Omental fat pad (tissue), 4 donors: ENCODE data around the gene DGKD. TPM values are rescaled to one million over a fixed set of nuclear protein-coding genes. Genes with fewer than 3 reads are reported as not detected.

Source experiments
- ATAC-seq: fragments of 150-250 bp; one replicate; pipeline ENCODE4 v1.9.1; 2016; ENCODE audit warnings: mild to moderate bottlenecking, moderate library complexity; ENCODE audit not compliant: low FRiP score
- DNase-seq: peaks from one replicate; pipeline ENCODE4 v3.0.0-alpha.2; 2019; ENCODE audit warnings: low spot score
- total RNA-seq, 4 donors: library from RNA; depleted of rRNA; stranded (reverse); fragments of >200 nt; gene quantifications; one replicate each; pipeline ENCODE4 v1.1.0, GENCODE V29; 2016
- TF ChIP-seq, protein P1 (sequence below), 3 donors: fragments of 450-650 bp; IDR thresholded peaks; one replicate each; pipeline ENCODE4 v1.5.1; 2016 to 2017; ENCODE audit warnings: antibody characterized with exemption in 3 of 3, mild to moderate bottlenecking in 3 of 3, moderate library complexity in 2 of 3

The DGKD gene
- total RNA-seq, 4 donors from 2014 or later = 15.3 to 37.5 (median 22.9) TPM

DNA sequence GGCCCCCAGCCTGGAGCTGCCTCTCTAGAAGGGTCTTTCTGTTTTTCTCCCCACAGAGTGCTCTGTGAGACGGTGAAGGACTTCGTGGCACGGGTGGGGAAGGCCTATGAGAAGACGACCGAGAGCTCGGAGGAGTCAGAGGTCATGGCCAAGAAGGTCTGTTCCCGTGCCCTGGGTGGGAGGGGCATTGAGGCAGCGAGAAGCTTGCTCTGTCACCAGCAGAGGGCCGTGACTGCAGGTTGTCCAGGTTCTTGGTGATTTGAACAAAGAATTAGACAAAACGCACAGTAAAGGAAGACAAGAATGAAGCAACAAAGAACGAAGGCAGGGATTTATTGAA lies 93.9 kb downstream of the DGKD start:
- TF ChIP-seq, protein P1, sequence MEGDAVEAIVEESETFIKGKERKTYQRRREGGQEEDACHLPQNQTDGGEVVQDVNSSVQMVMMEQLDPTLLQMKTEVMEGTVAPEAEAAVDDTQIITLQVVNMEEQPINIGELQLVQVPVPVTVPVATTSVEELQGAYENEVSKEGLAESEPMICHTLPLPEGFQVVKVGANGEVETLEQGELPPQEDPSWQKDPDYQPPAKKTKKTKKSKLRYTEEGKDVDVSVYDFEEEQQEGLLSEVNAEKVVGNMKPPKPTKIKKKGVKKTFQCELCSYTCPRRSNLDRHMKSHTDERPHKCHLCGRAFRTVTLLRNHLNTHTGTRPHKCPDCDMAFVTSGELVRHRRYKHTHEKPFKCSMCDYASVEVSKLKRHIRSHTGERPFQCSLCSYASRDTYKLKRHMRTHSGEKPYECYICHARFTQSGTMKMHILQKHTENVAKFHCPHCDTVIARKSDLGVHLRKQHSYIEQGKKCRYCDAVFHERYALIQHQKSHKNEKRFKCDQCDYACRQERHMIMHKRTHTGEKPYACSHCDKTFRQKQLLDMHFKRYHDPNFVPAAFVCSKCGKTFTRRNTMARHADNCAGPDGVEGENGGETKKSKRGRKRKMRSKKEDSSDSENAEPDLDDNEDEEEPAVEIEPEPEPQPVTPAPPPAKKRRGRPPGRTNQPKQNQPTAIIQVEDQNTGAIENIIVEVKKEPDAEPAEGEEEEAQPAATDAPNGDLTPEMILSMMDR (IDR thresholded peaks at IDR 0.05) = no peak
- ATAC-seq (no peak), DNase-seq (no peak)

DNA sequence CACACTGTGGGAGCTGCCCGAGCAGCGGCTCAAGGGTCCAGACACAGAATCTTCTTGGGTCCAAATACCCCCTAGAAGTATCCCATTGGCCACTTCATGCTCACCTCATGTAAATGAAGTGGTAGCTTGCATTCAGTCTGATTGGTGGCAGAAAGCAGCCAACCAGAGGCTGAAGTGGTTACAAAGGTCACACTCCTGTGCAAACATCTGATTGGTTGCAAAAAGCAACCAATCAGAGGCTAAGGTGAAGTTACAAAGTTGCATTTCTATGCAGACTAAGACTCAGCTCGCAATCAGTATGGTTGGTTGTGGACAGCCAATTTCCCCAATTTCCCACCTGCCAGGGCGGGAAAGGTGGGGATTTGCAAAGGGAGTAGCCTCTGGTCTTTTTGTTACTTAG lies 94.3 kb downstream of the DGKD start:
- ATAC-seq = no peak
- TF ChIP-seq, protein P1 (IDR thresholded peaks at IDR 0.05) = no peak
- no peak for DNase-seq

DNA sequence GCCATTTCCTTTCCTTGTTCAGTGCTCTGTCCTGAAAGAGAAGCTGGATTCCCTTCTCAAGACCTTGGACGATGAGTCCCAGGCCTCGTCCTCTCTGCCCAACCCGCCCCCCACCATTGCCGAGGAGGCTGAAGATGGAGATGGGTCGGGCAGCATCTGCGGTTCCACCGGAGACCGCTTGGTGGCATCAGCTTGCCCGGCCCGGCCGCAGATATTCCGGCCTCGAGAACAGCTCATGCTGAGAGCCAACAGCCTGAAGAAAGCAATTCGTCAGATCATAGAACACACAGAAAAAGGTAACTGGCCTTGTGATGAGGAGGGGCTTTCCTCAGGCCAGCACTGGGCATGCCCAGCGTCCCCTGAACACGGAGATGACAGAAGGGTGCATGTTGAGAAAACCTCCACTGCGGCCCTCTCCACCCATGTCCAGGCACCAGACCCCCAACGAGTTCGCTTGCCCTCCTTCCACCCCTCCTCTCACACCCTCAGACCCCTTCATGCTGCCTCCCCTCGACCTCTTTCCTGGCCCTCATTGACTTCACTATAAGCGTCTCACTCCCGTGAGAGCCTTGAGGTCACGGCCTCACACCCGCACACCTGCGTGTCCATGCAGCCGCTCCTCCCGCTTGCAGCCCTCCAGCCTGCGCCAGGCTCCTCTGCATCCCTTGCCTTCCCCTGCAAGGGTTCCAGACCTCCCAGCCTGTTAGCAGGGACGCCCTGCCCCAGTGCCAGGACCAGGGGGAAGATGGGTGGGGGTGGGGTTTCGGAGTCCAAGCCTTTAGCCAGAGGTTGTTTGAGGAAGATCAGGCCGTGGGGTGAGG lies 95.0 kb downstream of the DGKD start:
- TF ChIP-seq, protein P1 (IDR thresholded peaks at IDR 0.05) = no peak
- ATAC-seq (no peak), DNase-seq (no peak)

DNA sequence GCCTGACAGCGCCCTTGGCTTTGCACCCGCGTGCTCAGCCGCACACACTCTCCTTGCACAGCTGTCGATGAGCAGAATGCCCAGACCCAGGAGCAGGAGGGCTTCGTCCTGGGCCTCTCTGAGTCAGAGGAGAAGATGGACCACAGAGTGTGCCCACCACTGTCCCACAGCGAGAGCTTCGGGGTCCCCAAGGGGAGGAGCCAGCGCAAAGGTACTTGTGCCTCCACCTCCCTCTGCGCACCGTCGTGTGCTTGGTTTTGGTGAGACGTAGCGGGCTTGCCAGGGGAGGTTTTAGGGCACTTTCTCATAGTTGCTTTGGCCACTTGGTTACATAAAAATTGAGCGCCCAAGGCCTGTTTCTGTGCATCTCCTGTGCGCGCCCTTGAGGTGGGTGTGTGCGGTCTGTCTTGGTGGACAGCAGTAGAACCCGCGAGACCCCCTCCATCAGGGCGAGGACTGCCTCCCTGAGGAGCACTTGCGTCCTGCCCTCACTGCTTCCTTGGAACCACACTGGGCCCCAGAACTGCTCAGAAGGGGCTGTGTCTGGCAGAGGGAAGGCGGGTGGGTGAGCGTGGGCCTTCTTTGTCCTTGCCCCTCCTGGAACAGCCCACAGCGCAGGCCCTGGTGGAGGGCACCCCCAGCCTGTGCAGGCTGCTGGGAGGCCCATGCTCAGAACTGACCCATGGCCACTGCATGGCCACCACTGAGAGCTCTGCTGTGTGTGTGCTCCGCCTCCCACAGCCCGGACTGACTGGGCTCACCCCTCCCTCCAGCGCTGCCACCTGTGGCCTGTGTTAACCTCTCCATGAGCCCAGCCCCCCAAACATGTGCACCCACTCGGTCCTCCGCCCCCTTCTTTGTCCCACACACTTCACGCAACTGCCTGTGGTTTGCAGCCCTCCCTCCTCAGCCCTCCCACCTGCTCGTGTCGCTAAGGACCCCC lies 95.9 kb downstream of the DGKD start:
- ATAC-seq = no peak
- no peak for DNase-seq
- TF ChIP-seq, protein P1 (IDR thresholded peaks at IDR 0.05) = no peak

DNA sequence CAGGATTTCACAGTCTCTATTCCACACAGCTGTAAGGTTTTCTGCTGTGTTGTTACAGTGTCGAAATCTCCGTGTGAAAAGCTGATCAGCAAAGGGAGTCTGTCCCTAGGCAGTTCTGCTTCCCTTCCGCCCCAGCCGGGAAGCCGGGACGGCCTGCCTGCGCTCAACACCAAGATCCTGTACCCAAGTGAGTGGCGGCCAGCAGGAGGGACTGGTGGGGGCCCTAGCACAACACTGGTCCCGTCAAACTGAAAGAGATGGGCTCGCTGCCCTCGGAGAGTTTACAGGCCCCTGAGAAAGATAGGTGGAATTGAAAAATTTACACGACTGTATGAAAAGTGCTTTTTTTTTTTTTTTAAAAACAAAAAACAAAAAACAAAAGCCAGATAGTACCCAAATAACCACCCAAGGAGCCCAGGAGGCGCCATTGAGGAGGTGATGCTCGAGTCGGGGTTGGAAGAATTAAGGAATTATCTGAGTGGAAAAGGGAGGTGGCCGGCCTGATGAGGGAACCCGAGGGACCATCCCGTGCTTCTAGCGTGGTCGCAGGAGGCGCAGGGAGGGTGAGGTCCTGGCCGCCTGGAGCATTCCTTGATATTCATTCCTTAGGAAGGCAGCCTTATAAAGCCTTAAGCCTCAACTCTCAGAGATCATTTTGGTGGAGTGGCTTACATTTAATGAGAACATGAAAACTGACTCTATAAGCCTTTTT lies 96.7 kb downstream of the DGKD start:
- ATAC-seq = no peak
- TF ChIP-seq, protein P1 (IDR thresholded peaks at IDR 0.05) = no peak
- no peak for DNase-seq

DNA sequence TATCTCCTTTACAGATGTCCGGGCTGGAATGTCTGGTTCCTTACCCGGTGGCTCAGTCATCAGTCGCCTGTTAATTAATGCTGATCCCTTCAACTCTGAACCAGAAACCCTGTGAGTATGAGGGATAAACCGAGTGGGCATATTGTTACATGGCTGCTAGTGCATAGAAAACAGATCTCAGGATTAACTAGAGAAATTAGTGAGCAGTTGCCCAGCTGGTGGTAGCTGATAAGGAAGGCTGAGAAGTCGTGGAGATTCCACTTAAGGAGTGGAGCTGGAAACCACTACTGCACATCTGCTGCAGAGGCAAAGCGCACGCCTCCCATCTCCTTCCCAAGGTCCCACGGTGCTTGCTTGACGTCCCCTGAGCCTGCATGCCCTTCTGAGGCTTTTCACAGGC lies 97.7 kb downstream of the DGKD start:
- DNase-seq = no peak
- ATAC-seq = no peak

More for the DNA sequence above, 97.7 kb downstream of the DGKD start:
- TF ChIP-seq, protein P1 (IDR thresholded peaks at IDR 0.05) = no peak
